H9 (cell line): Measurements from ENCODE around the gene CD28. TPM values are rescaled to one million over a fixed set of nuclear protein-coding genes. Genes with fewer than 3 reads are reported as not detected.

Experiments
- DNase-seq: peaks from one replicate; pipeline ENCODE4 v3.0.0-alpha.2; 2017
- H2AFZ ChIP-seq: one replicate; pipeline ENCODE4 v1.6.1; 2013; ENCODE audit warnings: mild to moderate bottlenecking, low read length, control low read depth, moderate library complexity
- H2AK5ac ChIP-seq: 2 replicates; pipeline ENCODE4 v1.6.1; 2013; ENCODE audit warnings: low read length, control low read depth, mixed read lengths; ENCODE audit not compliant: insufficient read length
- H2BK120ac ChIP-seq: one replicate; pipeline ENCODE4 v1.6.1; 2013; ENCODE audit warnings: low read depth, mild to moderate bottlenecking, low read length, control low read depth, inconsistent platforms; ENCODE audit not compliant: poor library complexity, severe bottlenecking
- H2BK12ac ChIP-seq: 2 replicates; pipeline ENCODE4 v1.6.1; 2013; ENCODE audit warnings: low read length, control low read depth, mixed read lengths, low read depth; ENCODE audit not compliant: insufficient read length
- H2BK15ac ChIP-seq: 2 replicates; pipeline ENCODE4 v1.6.1; 2013; ENCODE audit warnings: low read depth, low read length, control low read depth
- H2BK20ac ChIP-seq: one replicate; pipeline ENCODE4 v1.6.1; 2013; ENCODE audit warnings: low read depth, mild to moderate bottlenecking, low read length, control low read depth, inconsistent platforms; ENCODE audit not compliant: poor library complexity, severe bottlenecking
- H2BK5ac ChIP-seq: 2 replicates; pipeline ENCODE4 v1.6.1; 2013; ENCODE audit warnings: low read length, control low read depth, mixed read lengths; ENCODE audit not compliant: insufficient read length
- H3K14ac ChIP-seq: 2 replicates; pipeline ENCODE4 v1.6.1; 2013; ENCODE audit warnings: low read length, control low read depth; ENCODE audit not compliant: insufficient read depth
- H3K18ac ChIP-seq: 2 replicates; pipeline ENCODE4 v1.6.1; 2013; ENCODE audit warnings: low read depth, mild to moderate bottlenecking, mixed read lengths, low read length, control low read depth; ENCODE audit not compliant: insufficient read length
- H3K23ac ChIP-seq: 2 replicates; pipeline ENCODE4 v1.6.1; 2013; ENCODE audit warnings: low read length, control low read depth, mixed read lengths, low read depth; ENCODE audit not compliant: insufficient read length
- H3K23me2 ChIP-seq: 2 replicates; pipeline ENCODE4 v1.6.1; 2013; ENCODE audit warnings: low read depth, mild to moderate bottlenecking, mixed read lengths, low read length, control low read depth; ENCODE audit not compliant: insufficient read length, poor library complexity, severe bottlenecking
- H3K27ac ChIP-seq: 2 replicates; pipeline ENCODE4 v1.5.1; 2013; ENCODE audit warnings: low read length, control low read depth, mixed read lengths, low read depth; ENCODE audit not compliant: insufficient read length
- H3K27me3 ChIP-seq: 2 replicates; pipeline ENCODE4 v1.6.1; 2013; ENCODE audit warnings: low read length, control low read depth, inconsistent platforms; ENCODE audit not compliant: insufficient read depth
- H3K4ac ChIP-seq: 2 replicates; pipeline ENCODE4 v1.6.1; 2013; ENCODE audit warnings: low read depth, mild to moderate bottlenecking, control low read depth, inconsistent platforms, low read length, moderate library complexity
- H3K4me1 ChIP-seq: 2 replicates; pipeline ENCODE4 v1.6.1; 2013; ENCODE audit warnings: low read length, control low read depth, inconsistent platforms; ENCODE audit not compliant: insufficient read depth
- H3K4me2 ChIP-seq: 2 replicates; pipeline ENCODE4 v1.6.1; 2013; ENCODE audit warnings: low read length, control low read depth, mixed read lengths; ENCODE audit not compliant: insufficient read length, insufficient read depth
- H3K56ac ChIP-seq: 2 replicates; pipeline ENCODE4 v1.6.1; 2013; ENCODE audit warnings: low read depth, mild to moderate bottlenecking, mixed read lengths, low read length, control low read depth; ENCODE audit not compliant: insufficient read length
- H3K79me1 ChIP-seq: 2 replicates; pipeline ENCODE4 v1.6.1; 2013; ENCODE audit warnings: low read depth, mild to moderate bottlenecking, moderate library complexity, low read length, control low read depth, inconsistent platforms; ENCODE audit not compliant: insufficient read depth, poor library complexity, severe bottlenecking
- H3K79me2 ChIP-seq: 2 replicates; pipeline ENCODE4 v1.6.1; 2013; ENCODE audit warnings: low read length, control low read depth, inconsistent platforms; ENCODE audit not compliant: insufficient read depth
- H3K9ac ChIP-seq: 2 replicates; pipeline ENCODE4 v1.6.1; 2013; ENCODE audit warnings: low read length, control low read depth, mixed read lengths; ENCODE audit not compliant: insufficient read length; ENCODE audit errors: extremely low read depth
- H3K9me3 ChIP-seq: one replicate; pipeline ENCODE4 v1.6.1; 2013; ENCODE audit warnings: low read depth, low read length, inconsistent platforms; ENCODE audit not compliant: control insufficient read depth
- H3T11ph ChIP-seq: one replicate; pipeline ENCODE4 v1.6.1; 2013; ENCODE audit warnings: mild to moderate bottlenecking, low read length, control low read depth, inconsistent platforms
- H4K20me1 ChIP-seq: one replicate; pipeline ENCODE4 v1.6.1; 2013; ENCODE audit not compliant: control insufficient read depth, insufficient read length, insufficient read depth
- H4K5ac ChIP-seq: 2 replicates; pipeline ENCODE4 v1.6.1; 2013; ENCODE audit warnings: low read depth, mild to moderate bottlenecking, mixed read lengths, low read length, control low read depth; ENCODE audit not compliant: insufficient read length
- H4K8ac ChIP-seq: replicated peaks from 2 replicates; pipeline ENCODE4 v1.6.1; 2013; ENCODE audit warnings: low read length, control low read depth, mixed read lengths, low read depth; ENCODE audit not compliant: insufficient read length
- H4K91ac ChIP-seq: 2 replicates; pipeline ENCODE4 v1.6.1; 2013; ENCODE audit warnings: low read depth, mild to moderate bottlenecking, moderate library complexity, mixed read lengths, low read length, control low read depth; ENCODE audit not compliant: insufficient read length
- H3K27ac Mint-ChIP-seq, 3 experiments: 2 replicates in 2 of 3; 3 replicates in 1 of 3; pipeline ENCODE4 v1.8.0; 2020 to 2021; ENCODE audit warnings: mixed read lengths in 3 of 3, mild to moderate bottlenecking in 1 of 3, moderate library complexity in 1 of 3
- H3K27me3 Mint-ChIP-seq: 2 replicates; pipeline ENCODE4 v1.8.0; 2021; ENCODE audit warnings: low read depth, mild to moderate bottlenecking, moderate library complexity, mixed read lengths
- H3K36me3 Mint-ChIP-seq, 3 experiments: 2 replicates in 2 of 3; 3 replicates in 1 of 3; pipeline ENCODE4 v1.8.0; 2020 to 2021; ENCODE audit warnings: low read depth in 3 of 3, mixed read lengths in 3 of 3; ENCODE audit not compliant: insufficient read depth in 1 of 3
- H3K4me1 Mint-ChIP-seq, 2 experiments: 2 replicates each; pipeline ENCODE4 v1.8.0; 2020; ENCODE audit warnings: mixed read lengths in 2 of 2
- H3K4me3 Mint-ChIP-seq, 2 experiments: 2 replicates in 1 of 2; 3 replicates in 1 of 2; pipeline ENCODE4 v1.8.0; 2020 to 2021; ENCODE audit warnings: mild to moderate bottlenecking in 2 of 2, mixed read lengths in 2 of 2, moderate library complexity in 1 of 2
- H3K9me3 Mint-ChIP-seq, 2 experiments: 2 replicates in 1 of 2; 3 replicates in 1 of 2; pipeline ENCODE4 v1.8.0; 2020; ENCODE audit warnings: mild to moderate bottlenecking in 2 of 2, mixed read lengths in 2 of 2, moderate library complexity in 1 of 2
- CTCF ChIP-seq: fragments of 200-600 bp; sonication (generic); conservative IDR thresholded peaks from 3 replicates; pipeline ENCODE4 v1.8.0; 2021; ENCODE audit warnings: antibody characterized with exemption, mild to moderate bottlenecking
- WGBS: extraction: QIAGEN DNeasy Blood & Tissue Kit; methylation state at CpG from one replicate; pipeline ENCODE4 v1.1.7; 2013; ENCODE audit warnings: missing lambda C conversion rate, low lambda C conversion rate, mixed read lengths; ENCODE audit not compliant: insufficient read length; ENCODE audit errors: extremely low coverage; 5-methylcytosine and 5-hydroxymethylcytosine counted together
- total RNA-seq: library from RNA; stranded (reverse); gene quantifications from 2 replicates; pipeline ENCODE4 v1.2.1, GENCODE V29; 2021

Gene CD28
- total RNA-seq, 1 experiment from 2014 or later = not detected

- no peak overlapping the region for H3K27ac ChIP-seq
- H3K14ac ChIP-seq = no peak overlapping the region
- H4K20me1 ChIP-seq = no peaks in the 10 kb centered on the region
- no peak overlapping the region for H2BK120ac ChIP-seq
- no CpG with 5 or more reads among the region's 5 CpGs for WGBS
- H4K91ac ChIP-seq = no peak overlapping the region
- Mint-ChIP-seq H3K27me3 (no peaks in the 10 kb centered on the region), H3K9me3 (no peaks in the 10 kb centered on the region), H3K4me3 (no peak overlapping the region), H3K4me1 (peaks cover 6 to 11% of the 10 kb centered on the region in 2 experiments), H3K27ac (no peak overlapping the region), H3K36me3 (no peaks in the 10 kb centered on the region)
- no peak overlapping the region for H4K8ac ChIP-seq
- H3K23me2 ChIP-seq = no peaks in the 10 kb centered on the region
- H2BK15ac ChIP-seq = no peak overlapping the region
- H3K79me1 ChIP-seq = no peaks in the 10 kb centered on the region
- DNase-seq = no peak
- no peak overlapping the region for H3K56ac ChIP-seq
- H3K79me2 ChIP-seq = no peaks in the 10 kb centered on the region
- H3K9me3 ChIP-seq = no peaks in the 10 kb centered on the region
- H3K18ac ChIP-seq = no peak overlapping the region
- no peaks in the 10 kb centered on the region for H3K4me1 ChIP-seq
- H3T11ph ChIP-seq = no peak overlapping the region
- no peak overlapping the region for H2AFZ ChIP-seq
- H3K23ac ChIP-seq = no peak overlapping the region
- H2BK12ac ChIP-seq = no peak overlapping the region
- H2BK20ac ChIP-seq = no peak overlapping the region
- no peak overlapping the region for H2AK5ac ChIP-seq
- H2BK5ac ChIP-seq = no peak overlapping the region
- TF ChIP-seq CTCF = no peak
- H3K4ac ChIP-seq = no peak overlapping the region
- H3K27me3 ChIP-seq = no peaks in the 10 kb centered on the region
- no peak overlapping the region for H4K5ac ChIP-seq
- H3K4me2 ChIP-seq = no peak overlapping the region
- no peak overlapping the region for H3K9ac ChIP-seq
Measured at GRCh38 chr2:203690441-203691047, 15.9 kb upstream of the CD28 start.
